ENCODE results near the gene OR2B3. TPM values are rescaled to one million over a fixed set of nuclear protein-coding genes. Genes with fewer than 3 reads are reported as not detected.

Gene OR2B3
- total RNA-seq, 3 donors from 2014 or later: not detected

Other genes starting within 250 kb of the OR2B3 start
- 100 to 1,000 TPM in 1 of 3 donors, 10 to 100 TPM in 2; 38.7 to 106 (median 80.3) TPM for gene TRIM27, start 163.3 kb downstream of the OR2B3 start, total RNA-seq
- 1 to 10 TPM in 2 of 3 donors, under 1 TPM in 1; 0.96 to 3.7 (median 2.0) TPM for gene ZNF311, start 82.0 kb downstream of the OR2B3 start, total RNA-seq
- not detected for gene OR2W1, start 42.1 kb downstream of the OR2B3 start, total RNA-seq
- gene OR2J1, start 12.2 kb upstream of the OR2B3 start, total RNA-seq: not detected
- under 1 TPM in 1 of 3 donors, not detected in 2; 0.15 TPM for gene OR2J3, start 20.7 kb upstream of the OR2B3 start, total RNA-seq
- not detected for gene OR2J2, start 83.6 kb upstream of the OR2B3 start, total RNA-seq
- gene OR14J1, start 214.4 kb upstream of the OR2B3 start, total RNA-seq: not detected